Gastroesophageal sphincter (tissue), 4 donors: ENCODE results near the gene TK2. TPM values are rescaled to one million over a fixed set of nuclear protein-coding genes. Genes with fewer than 3 reads are reported as not detected.

Source experiments
- ATAC-seq: fragments of 150-250 bp; one replicate; pipeline ENCODE4 v1.9.1; 2016; ENCODE audit warnings: mild to moderate bottlenecking, moderate library complexity
- H3K27ac ChIP-seq, 4 donors: fragments of 200-600 bp; sonication (generic) in 3 of 4; 1 replicate in 3 of 4; 2 replicates in 1 of 4; pipeline ENCODE4 v1.5.1; 2016 to 2019
- H3K27me3 ChIP-seq: fragments of 200-600 bp; sonication (generic); one replicate; pipeline ENCODE4 v1.5.1; 2019
- H3K36me3 ChIP-seq, 2 donors: fragments of 200-600 bp; sonication (generic); one replicate each; pipeline ENCODE4 v1.5.1; 2019; ENCODE audit warnings: control low read depth in 1 of 2
- H3K4me1 ChIP-seq, 3 donors: fragments of 200-600 bp; sonication (generic); 1 replicate in 2 of 3; 2 replicates in 1 of 3; pipeline ENCODE4 v1.5.1; 2016 to 2019; ENCODE audit warnings: control low read depth in 2 of 3
- H3K4me3 ChIP-seq, 2 donors: fragments of 200-600 bp; sonication (generic); one replicate each; pipeline ENCODE4 v1.5.1; 2019; ENCODE audit warnings: mild to moderate bottlenecking in 1 of 2, moderate library complexity in 1 of 2
- H3K9me3 ChIP-seq, 3 donors: fragments of 200-600 bp; sonication (generic); one replicate each; pipeline ENCODE4 v1.5.1; 2017 to 2019; ENCODE audit warnings: control low read depth in 2 of 3
- EP300 ChIP-seq: sonication (generic); formaldehyde crosslinking; IDR thresholded peaks from one replicate; pipeline ENCODE4 v1.6.1; 2017; ENCODE audit warnings: antibody characterized with exemption, mild to moderate bottlenecking
- POLR2A ChIP-seq, 2 donors: fragments of 450-650 bp; IDR thresholded peaks; one replicate each; pipeline ENCODE4 v1.6.1; 2017; ENCODE audit warnings: antibody characterized with exemption in 2 of 2, mild to moderate bottlenecking in 2 of 2, moderate library complexity in 1 of 2
- POLR2AphosphoS5 ChIP-seq: sonication (generic); formaldehyde crosslinking; IDR thresholded peaks from one replicate; pipeline ENCODE4 v1.6.1; 2017; ENCODE audit warnings: antibody characterized with exemption
- WGBS, 2 donors: methylation state at CpG; one replicate each; pipeline ENCODE4 v1.1.5; 2018; ENCODE audit warnings: low coverage in 1 of 2; 5-methylcytosine and 5-hydroxymethylcytosine counted together
- total RNA-seq, 4 donors: library from RNA; depleted of rRNA; stranded (reverse); fragments of >200 nt; gene quantifications; one replicate each; pipeline ENCODE4 v1.1.0, GENCODE V29; 2016
- TF ChIP-seq, protein P1 (sequence below), 4 experiments: fragments of 200-600 bp in 2 of 4; fragments of 450-650 bp in 2 of 4; sonication (generic) in 1 of 4; IDR thresholded peaks; one replicate each; pipeline ENCODE4 v1.5.1; 2017 to 2019; ENCODE audit warnings: antibody characterized with exemption in 4 of 4, mild to moderate bottlenecking in 2 of 4, moderate library complexity in 2 of 4

Gene TK2
- total RNA-seq, 4 donors from 2014 or later, result 32.7 to 42.8 (median 37.0) TPM

DNA sequence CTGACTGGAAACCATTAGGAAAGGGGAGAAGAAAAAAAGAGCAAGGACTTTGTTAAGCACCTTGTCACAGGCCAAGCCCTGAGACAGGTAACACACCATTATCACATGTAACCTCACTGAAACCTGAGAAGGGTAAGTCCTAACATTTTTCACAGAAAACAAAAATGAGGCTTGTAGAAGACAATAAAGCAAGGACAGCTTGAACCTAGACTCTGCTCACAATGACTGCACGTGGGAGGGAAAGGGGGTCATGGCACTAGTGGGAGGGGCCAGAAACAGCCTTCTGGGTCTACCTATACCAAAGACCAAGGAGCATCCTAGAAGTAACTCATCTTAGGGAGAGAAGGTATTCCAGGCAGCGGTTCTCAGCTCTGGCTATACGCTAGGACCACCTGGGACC lies 7.5 kb downstream of the TK2 start:
- no peak overlapping the region for H3K4me3 ChIP-seq
- H3K27ac ChIP-seq, result no peak overlapping the region
- ATAC-seq, result no peak
- 83% methylated on average over 1 to 3 of the region's 3 CpGs for WGBS, 2 donors
- H3K4me1 ChIP-seq, result peaks cover 0 to 3% (median 0%) of the 10 kb centered on the region in 3 donors
- peaks cover 0 to 91% of the 10 kb centered on the region in 2 donors for H3K36me3 ChIP-seq
- H3K27me3 ChIP-seq, result no peaks in the 10 kb centered on the region
- TF ChIP-seq POLR2A (IDR thresholded peaks at IDR 0.05) (no peak), EP300 (no peak), POLR2AphosphoS5 (no peak)
- TF ChIP-seq, protein P1, sequence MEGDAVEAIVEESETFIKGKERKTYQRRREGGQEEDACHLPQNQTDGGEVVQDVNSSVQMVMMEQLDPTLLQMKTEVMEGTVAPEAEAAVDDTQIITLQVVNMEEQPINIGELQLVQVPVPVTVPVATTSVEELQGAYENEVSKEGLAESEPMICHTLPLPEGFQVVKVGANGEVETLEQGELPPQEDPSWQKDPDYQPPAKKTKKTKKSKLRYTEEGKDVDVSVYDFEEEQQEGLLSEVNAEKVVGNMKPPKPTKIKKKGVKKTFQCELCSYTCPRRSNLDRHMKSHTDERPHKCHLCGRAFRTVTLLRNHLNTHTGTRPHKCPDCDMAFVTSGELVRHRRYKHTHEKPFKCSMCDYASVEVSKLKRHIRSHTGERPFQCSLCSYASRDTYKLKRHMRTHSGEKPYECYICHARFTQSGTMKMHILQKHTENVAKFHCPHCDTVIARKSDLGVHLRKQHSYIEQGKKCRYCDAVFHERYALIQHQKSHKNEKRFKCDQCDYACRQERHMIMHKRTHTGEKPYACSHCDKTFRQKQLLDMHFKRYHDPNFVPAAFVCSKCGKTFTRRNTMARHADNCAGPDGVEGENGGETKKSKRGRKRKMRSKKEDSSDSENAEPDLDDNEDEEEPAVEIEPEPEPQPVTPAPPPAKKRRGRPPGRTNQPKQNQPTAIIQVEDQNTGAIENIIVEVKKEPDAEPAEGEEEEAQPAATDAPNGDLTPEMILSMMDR (IDR thresholded peaks at IDR 0.05), result no peak
- H3K9me3 ChIP-seq, result no peaks in the 10 kb centered on the region

DNA sequence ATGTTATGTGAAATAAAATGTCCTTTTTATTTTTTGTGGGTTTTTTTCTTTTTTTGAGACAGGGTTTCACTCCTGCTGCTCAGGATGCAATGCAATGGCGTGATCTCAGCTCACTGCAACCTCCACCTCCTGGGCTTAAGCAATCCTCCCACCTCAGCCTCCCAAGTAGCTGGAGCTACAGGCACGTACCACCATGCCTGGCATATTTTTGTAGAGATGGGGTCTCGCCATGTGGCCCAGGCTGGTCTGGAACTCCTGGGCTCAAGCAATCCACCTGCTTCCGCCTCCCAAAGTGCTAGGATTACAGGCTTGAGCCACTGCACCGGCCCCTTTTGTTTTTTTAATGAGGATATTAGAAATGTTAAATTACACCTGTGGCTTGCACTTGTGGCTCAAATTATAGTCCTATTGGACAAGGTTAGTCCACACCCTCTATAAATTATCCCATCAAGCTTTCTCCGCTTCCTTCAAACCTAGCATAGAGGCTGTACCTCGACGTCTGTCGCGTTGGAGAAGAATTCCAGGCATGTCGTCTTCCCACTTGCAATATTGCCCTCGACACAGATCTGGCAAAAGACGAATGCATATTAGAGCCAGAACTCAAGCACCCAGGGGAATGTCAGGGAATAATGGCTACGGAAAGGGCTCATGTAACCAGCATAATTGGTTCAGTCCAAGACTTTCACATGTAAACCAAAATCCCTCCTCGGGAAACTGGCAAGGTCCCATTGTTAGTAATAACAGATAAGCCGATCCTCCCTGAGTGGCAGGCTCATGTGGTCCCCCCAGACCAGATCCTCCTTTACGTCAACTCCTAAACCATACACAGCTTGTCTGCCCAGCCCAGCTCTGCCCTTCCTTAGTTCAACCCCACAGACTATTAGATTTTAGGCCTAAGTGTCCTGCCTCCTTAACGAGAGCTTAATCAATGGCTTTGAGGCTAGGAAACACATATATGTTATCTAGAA lies 8.2 kb downstream of the TK2 start:
- Histone ChIP-seq H3K4me1 (no peaks in the 10 kb centered on the region), H3K27ac (no peak overlapping the region), H3K9me3 (no peaks in the 10 kb centered on the region), H3K36me3 (peaks cover 0 to 91% of the 10 kb centered on the region in 2 donors), H3K27me3 (no peaks in the 10 kb centered on the region), H3K4me3 (no peak overlapping the region)
- no peak for ATAC-seq
- TF ChIP-seq POLR2A (IDR thresholded peaks at IDR 0.05) (no peak), EP300 (no peak)
- 75 to 79% methylated on average over 11 to 13 of the region's 18 CpGs for WGBS, 2 donors

DNA sequence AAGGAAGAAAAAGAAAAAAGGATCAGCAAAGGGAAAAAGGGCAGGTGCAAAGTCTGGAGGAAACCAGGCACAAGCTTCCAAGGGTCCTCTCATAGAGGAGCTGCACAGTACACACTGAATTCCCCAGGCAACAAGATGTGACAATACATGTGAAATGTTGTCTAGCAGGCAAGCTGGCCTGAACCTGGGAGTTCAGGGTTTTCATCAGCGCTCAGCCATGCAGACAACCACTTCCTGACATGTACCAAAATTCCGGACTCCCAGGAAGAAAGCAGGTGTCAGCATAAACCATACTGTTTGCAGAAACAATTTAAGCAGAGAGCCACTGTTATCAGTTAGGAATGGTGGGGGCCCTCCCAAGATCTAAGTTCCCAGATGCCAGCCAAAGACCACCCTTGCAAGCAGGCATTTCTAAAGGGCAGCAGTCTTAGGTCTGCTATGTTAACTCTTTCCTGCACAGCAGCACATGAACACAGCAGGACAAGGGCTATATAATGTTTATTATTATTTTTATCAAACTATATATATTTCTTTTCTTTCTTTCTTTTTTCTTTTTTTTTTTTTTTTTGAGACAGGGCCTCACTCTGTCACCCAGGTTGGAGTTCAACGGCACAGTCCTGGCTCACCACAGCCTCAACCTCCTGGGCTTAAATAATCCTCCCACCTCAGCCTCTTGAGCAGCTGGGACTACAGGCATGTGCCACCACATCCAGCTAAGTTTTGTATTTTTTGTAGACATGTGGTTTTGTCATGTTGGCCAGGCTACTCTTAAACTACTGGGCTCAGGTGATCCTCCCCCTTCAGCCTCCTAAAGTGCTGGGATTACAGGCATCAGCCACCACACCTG lies 10.1 kb downstream of the TK2 start:
- ATAC-seq, result no peak
- WGBS, 2 donors, result 86 to 100% methylated on average over 1 to 2 of the region's 3 CpGs
- Histone ChIP-seq H3K27ac (no peak overlapping the region), H3K4me1 (no peaks in the 10 kb centered on the region), H3K9me3 (no peaks in the 10 kb centered on the region), H3K27me3 (no peaks in the 10 kb centered on the region), H3K36me3 (peaks cover 0 to 97% of the 10 kb centered on the region in 2 donors), H3K4me3 (no peak overlapping the region)
- TF ChIP-seq EP300 (no peak), POLR2A (IDR thresholded peaks at IDR 0.05) (no peak), POLR2AphosphoS5 (no peak)
- TF ChIP-seq, protein P1 (IDR thresholded peaks at IDR 0.05), result no peak

DNA sequence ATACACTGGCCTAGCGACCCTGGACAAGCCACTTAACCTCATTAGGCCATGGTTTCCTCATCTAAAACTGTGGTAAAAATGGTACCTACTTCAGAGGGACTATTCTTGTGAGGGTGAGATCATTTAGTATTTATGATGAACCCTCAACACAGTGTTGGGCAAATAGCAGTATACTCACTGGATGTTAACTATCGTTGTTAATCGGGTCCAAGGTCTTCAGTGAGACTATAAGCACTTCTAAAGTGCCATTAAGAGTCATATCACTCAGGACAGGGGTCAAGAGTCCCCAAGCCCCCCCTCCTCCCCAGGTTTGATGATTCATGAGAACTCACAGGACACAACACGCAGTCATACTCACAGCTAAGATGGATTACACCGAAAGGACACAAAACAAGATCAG lies 11.0 kb downstream of the TK2 start:
- no peaks in the 10 kb centered on the region for H3K27me3 ChIP-seq
- 85 to 100% methylated on average over 1 to 5 of the region's 5 CpGs for WGBS, 2 donors
- H3K4me3 ChIP-seq, result no peak overlapping the region
- peaks cover 0 to 97% of the 10 kb centered on the region in 2 donors for H3K36me3 ChIP-seq
- H3K9me3 ChIP-seq, result no peaks in the 10 kb centered on the region
- no peak overlapping the region for H3K27ac ChIP-seq
- no peak for ATAC-seq
- H3K4me1 ChIP-seq, result no peaks in the 10 kb centered on the region
- no peak for TF ChIP-seq EP300
- TF ChIP-seq POLR2AphosphoS5, result no peak
- TF ChIP-seq POLR2A (IDR thresholded peaks at IDR 0.05), result no peak
- TF ChIP-seq, protein P1 (IDR thresholded peaks at IDR 0.05), result no peak

DNA sequence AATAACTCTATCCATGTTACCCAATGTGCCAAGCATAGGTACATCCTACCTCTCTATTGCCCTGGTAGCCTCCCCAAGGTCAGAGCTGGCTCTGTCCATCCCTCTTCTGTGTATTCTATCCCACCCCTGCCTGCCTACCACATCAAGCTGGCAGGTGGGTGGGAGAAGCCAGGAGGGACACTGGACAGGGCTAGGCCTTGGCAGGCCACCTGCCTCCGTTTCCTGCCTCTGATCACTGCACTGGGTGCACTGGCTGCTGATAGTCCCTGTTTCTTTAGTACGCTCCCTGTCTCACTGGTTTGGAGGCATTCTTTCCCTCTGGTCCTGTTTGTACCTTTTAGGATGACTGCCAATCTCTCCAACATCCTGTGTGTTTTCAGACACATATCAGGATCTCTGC lies 12.7 kb downstream of the TK2 start:
- ATAC-seq, result no peak
- H3K36me3 ChIP-seq, result peaks cover 0 to 97% of the 10 kb centered on the region in 2 donors
- no peak overlapping the region for H3K27ac ChIP-seq
- no peak overlapping the region for H3K4me3 ChIP-seq
- H3K27me3 ChIP-seq, result no peaks in the 10 kb centered on the region
- no peaks in the 10 kb centered on the region for H3K4me1 ChIP-seq
- TF ChIP-seq POLR2A (IDR thresholded peaks at IDR 0.05), result no peak
- TF ChIP-seq, protein P1 (IDR thresholded peaks at IDR 0.05), result no peak
- TF ChIP-seq POLR2AphosphoS5, result no peak
- TF ChIP-seq EP300, result no peak
- 92% methylated on average over 2 of the region's 2 CpGs; no CpG with 5 or more reads in 1 of the 2 donors for WGBS, 2 donors
- H3K9me3 ChIP-seq, result no peaks in the 10 kb centered on the region
